Colonic mucosa (tissue), 4 donors: Measurements from ENCODE around the gene OR10P1. TPM values are rescaled to one million over a fixed set of nuclear protein-coding genes. Genes with fewer than 3 reads are reported as not detected.

Source experiments
- DNase-seq: peaks from one replicate; pipeline ENCODE4 v3.0.0-alpha.2; 2020
- H3K27ac ChIP-seq: fragments of 200-600 bp; one replicate; pipeline ENCODE4 v1.8.0; 2021
- H3K27me3 ChIP-seq: fragments of 200-600 bp; one replicate; pipeline ENCODE4 v1.8.0; 2021
- H3K36me3 ChIP-seq: fragments of 200-600 bp; one replicate; pipeline ENCODE4 v1.8.0; 2021
- H3K4me1 ChIP-seq: fragments of 200-600 bp; one replicate; pipeline ENCODE4 v1.8.0; 2021; ENCODE audit warnings: mild to moderate bottlenecking
- H3K4me3 ChIP-seq: fragments of 200-600 bp; one replicate; pipeline ENCODE4 v1.8.0; 2021
- H3K9ac ChIP-seq, 2 donors: one replicate each; pipeline ENCODE4 v1.7.0; 2013; ENCODE audit warnings: control low read depth in 2 of 2, low read depth in 2 of 2, low read length in 2 of 2
- H3K9me3 ChIP-seq: fragments of 200-600 bp; one replicate; pipeline ENCODE4 v1.8.0; 2021
- CTCF ChIP-seq: fragments of 200-600 bp; IDR thresholded peaks from one replicate; pipeline ENCODE4 v1.8.0; 2022; ENCODE audit warnings: antibody characterized with exemption, mild to moderate bottlenecking
- intact Hi-C: fragments of 100-400 bp; cut with DNase I; formaldehyde crosslinking; loops from one replicate; pipeline ENCODE4 v1.14.1; 2022
- total RNA-seq, 2 donors: library from RNA; stranded (reverse); fragmentation: NEBNext Ultra II Directional in 1 of 2; extraction: Animal tissue kit (Norgen Biotek cat#: 25700) in 1 of 2; gene quantifications; one replicate each; pipeline ENCODE4 v1.2.1, GENCODE V29; 2021
- donor health status: healthy.
- donor health status: DM: no; HTN: no; CAD: no.
- donor health status: DM: no; HTN: no; CAD: no.

The OR10P1 gene
- total RNA-seq, 2 donors from 2014 or later: not detected

- no peak overlapping the region for H3K9ac ChIP-seq
- no peaks in the 10 kb centered on the region for H3K36me3 ChIP-seq
- TF ChIP-seq CTCF: no peak
- no peaks in the 10 kb centered on the region for H3K27me3 ChIP-seq
- H3K27ac ChIP-seq: no peak overlapping the region
- H3K4me1 ChIP-seq: no peaks in the 10 kb centered on the region
- no peak overlapping the region for H3K4me3 ChIP-seq
- no peaks in the 10 kb centered on the region for H3K9me3 ChIP-seq
- intact Hi-C loops: no loop called here
- no peak for DNase-seq
These were observed 5.0 kb upstream of the OR10P1 start for GRCh38 chr12:55631733-55632132.

GRCh38 chr12:55633151-55633550, 3.5 kb upstream of the OR10P1 start:
- no peaks in the 10 kb centered on the region for H3K27me3 ChIP-seq
- no peak overlapping the region for H3K4me3 ChIP-seq
- no peaks in the 10 kb centered on the region for H3K36me3 ChIP-seq
- H3K4me1 ChIP-seq: no peaks in the 10 kb centered on the region
- no peaks in the 10 kb centered on the region for H3K9me3 ChIP-seq
- H3K27ac ChIP-seq: no peak overlapping the region
- no peak for DNase-seq
- H3K9ac ChIP-seq: no peak overlapping the region
- intact Hi-C loops: no loop called here
- TF ChIP-seq CTCF: no peak

GRCh38 chr12:55636116-55636655, 506 bp upstream of the OR10P1 start:
- no peak for TF ChIP-seq CTCF
- H3K27me3 ChIP-seq: no peaks in the 10 kb centered on the region
- intact Hi-C loops: no loop called here

GRCh38 chr12:55637467-55637866, 775 bp downstream of the OR10P1 start:
- no peak overlapping the region for H3K9ac ChIP-seq
- no peaks in the 10 kb centered on the region for H3K9me3 ChIP-seq
- H3K36me3 ChIP-seq: no peaks in the 10 kb centered on the region
- intact Hi-C loops: no loop called here
- no peak overlapping the region for H3K27ac ChIP-seq
- no peak overlapping the region for H3K4me3 ChIP-seq
- no peak for TF ChIP-seq CTCF
- H3K4me1 ChIP-seq: no peaks in the 10 kb centered on the region
- no peak for DNase-seq
- no peaks in the 10 kb centered on the region for H3K27me3 ChIP-seq

More at GRCh38 chr12:55636116-55636655, 506 bp upstream of the OR10P1 start:
- Histone ChIP-seq H3K4me3 (no peak overlapping the region), H3K36me3 (no peaks in the 10 kb centered on the region), H3K9ac (no peak overlapping the region), H3K27ac (no peak overlapping the region), H3K9me3 (no peaks in the 10 kb centered on the region), H3K4me1 (no peaks in the 10 kb centered on the region)
- DNase-seq: no peak

- no peak overlapping the region for H3K4me3 ChIP-seq
- intact Hi-C loops: no loop called here
- no peaks in the 10 kb centered on the region for H3K4me1 ChIP-seq
- no peak for DNase-seq
- H3K27me3 ChIP-seq: no peaks in the 10 kb centered on the region
- H3K36me3 ChIP-seq: no peaks in the 10 kb centered on the region
- TF ChIP-seq CTCF: no peak
- H3K9me3 ChIP-seq: no peaks in the 10 kb centered on the region
- no peak overlapping the region for H3K9ac ChIP-seq
- no peak overlapping the region for H3K27ac ChIP-seq
These were observed 4.9 kb downstream of the OR10P1 start for GRCh38 chr12:55641595-55641994.

- TF ChIP-seq CTCF: no peak
- Histone ChIP-seq H3K27ac (peak overlapping the region; percentile 34), H3K9ac (no peak overlapping the region), H3K9me3 (no peaks in the 10 kb centered on the region), H3K27me3 (no peaks in the 10 kb centered on the region), H3K4me3 (no peak overlapping the region), H3K36me3 (no peaks in the 10 kb centered on the region), H3K4me1 (no peaks in the 10 kb centered on the region)
- intact Hi-C loops: no loop called here
- no peak for DNase-seq
These were observed 5.6 kb downstream of the OR10P1 start for GRCh38 chr12:55642267-55642666.
